Smooth muscle cell (in vitro differentiated cells): ENCODE data around the gene NRARP. TPM values are rescaled to one million over a fixed set of nuclear protein-coding genes. Genes with fewer than 3 reads are reported as not detected.
"Not testable (repeated sequence)": the region's sequence is repeated elsewhere in the genome, so short reads cannot be mapped to it uniquely, and the experiment has no call there.

ENCODE experiments used
- DNase-seq: peaks from one replicate; lab custom pipeline; 2025; ENCODE audit not compliant: unreplicated experiment; lab: John Stamatoyannopoulos, UW
- H2AFZ ChIP-seq: fragments of 200-600 bp; sonication (generic); 2 replicates; pipeline ENCODE4 v1.6.0; 2016; ENCODE audit warnings: antibody characterized with exemption, low read depth, mild to moderate bottlenecking
- H3F3A ChIP-seq: fragments of 200-600 bp; sonication (generic); 2 replicates; pipeline ENCODE4 v1.6.0; 2017; ENCODE audit warnings: antibody characterized with exemption, low read depth
- H3K27ac ChIP-seq: fragments of 200-600 bp; sonication (generic); 2 replicates; pipeline ENCODE4 v1.5.1; 2016; ENCODE audit warnings: low read depth, mild to moderate bottlenecking
- H3K27me3 ChIP-seq: fragments of 200-600 bp; sonication (generic); 2 replicates; pipeline ENCODE4 v1.6.1; 2016; ENCODE audit warnings: low read depth, mild to moderate bottlenecking
- H3K36me3 ChIP-seq: fragments of 200-600 bp; sonication (generic); 2 replicates; pipeline ENCODE4 v1.5.1; 2016; ENCODE audit warnings: low read depth
- H3K4me1 ChIP-seq: fragments of 200-600 bp; sonication (generic); 2 replicates; pipeline ENCODE4 v1.5.1; 2016; ENCODE audit warnings: low read depth
- H3K4me2 ChIP-seq: fragments of 200-600 bp; sonication (generic); 2 replicates; pipeline ENCODE4 v1.6.0; 2016; ENCODE audit warnings: mild to moderate bottlenecking
- H3K4me3 ChIP-seq: fragments of 200-600 bp; sonication (generic); 2 replicates; pipeline ENCODE4 v1.5.1; 2016; ENCODE audit warnings: mild to moderate bottlenecking
- H3K79me2 ChIP-seq: fragments of 200-600 bp; sonication (generic); 2 replicates; pipeline ENCODE4 v1.6.0; 2016; ENCODE audit warnings: low read depth, mild to moderate bottlenecking
- H3K9ac ChIP-seq: fragments of 200-600 bp; sonication (generic); 2 replicates; pipeline ENCODE4 v1.6.0; 2016; ENCODE audit warnings: low read depth
- H3K9me3 ChIP-seq: fragments of 200-600 bp; sonication (generic); replicated peaks from 2 replicates; pipeline ENCODE4 v1.5.1; 2016; ENCODE audit warnings: low read depth
- H4K20me1 ChIP-seq: fragments of 200-600 bp; sonication (generic); 2 replicates; pipeline ENCODE4 v1.6.0; 2016; ENCODE audit warnings: low read depth
- CTCF ChIP-seq: fragments of 200-600 bp; sonication (generic); IDR thresholded peaks from 2 replicates; pipeline ENCODE4 v1.5.1; 2017; ENCODE audit warnings: borderline replicate concordance, mild to moderate bottlenecking, antibody characterized with exemption; ENCODE audit not compliant: insufficient read depth, poor library complexity, severe bottlenecking
- WGBS: methylation state at CpG from one replicate; pipeline ENCODE4 v1.1.7; 2016; ENCODE audit warnings: low lambda C conversion rate; 5-methylcytosine and 5-hydroxymethylcytosine counted together
- polyA plus RNA-seq: library from polyadenylated mRNA; unstranded; fragments of >200 nt; fragmentation: Nextera tagmentation; extraction: Ambion mirVana; gene quantifications from 2 replicates; pipeline ENCODE4 v1.2.1, GENCODE V29; 2016
- total RNA-seq: library from RNA; depleted of rRNA; stranded (reverse); fragments of >200 nt; gene quantifications from 2 replicates; pipeline ENCODE4 v1.2.3, GENCODE V29; 2014

The NRARP gene
- total and polyA plus RNA-seq, 2 experiments from 2014 or later = 3.0 to 3.7 TPM

- H3K4me3 ChIP-seq, H2AFZ ChIP-seq, H3K27ac ChIP-seq, H3K36me3 ChIP-seq, H3K9me3 ChIP-seq, DNase-seq, H3K9ac ChIP-seq, H3K4me1 ChIP-seq, H3K79me2 ChIP-seq, H4K20me1 ChIP-seq, H3F3A ChIP-seq, H3K27me3 ChIP-seq, H3K4me2 ChIP-seq: not testable (repeated sequence)
- peak; percentile 34 for TF ChIP-seq CTCF
- WGBS = 41% methylated on average over 15 of the region's 15 CpGs
Measured at GRCh38 chr9:137262173-137262908, 39.7 kb downstream of the NRARP start.

DNA sequence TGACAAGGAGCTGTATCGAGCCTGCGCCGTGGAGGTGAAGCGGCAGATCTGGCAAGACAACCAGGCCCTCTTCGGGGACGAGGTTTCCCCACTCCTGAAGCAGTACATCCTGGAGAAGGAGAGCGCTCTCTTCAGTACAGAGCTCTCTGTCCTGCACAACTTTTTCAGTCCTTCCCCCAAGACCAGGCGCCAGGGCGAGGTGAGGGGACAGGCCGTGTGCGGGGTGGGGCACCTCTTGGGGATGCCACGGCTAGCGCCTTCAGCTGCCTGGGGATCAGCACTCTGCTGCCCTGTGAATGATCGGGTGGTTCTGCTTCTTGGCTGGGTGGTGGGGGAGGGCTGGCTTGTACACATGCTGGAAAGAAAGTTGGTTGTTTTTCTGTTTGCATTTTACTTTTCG, 45.2 kb downstream of the NRARP start:
- no peak overlapping the region for H3K4me3 ChIP-seq
- DNase-seq = no peak
- H3K36me3 ChIP-seq = no peaks in the 10 kb centered on the region
- WGBS = 96% methylated on average over 15 of the region's 15 CpGs
- H3K4me2 ChIP-seq = peak overlapping the region; percentile 91
- no peak overlapping the region for H2AFZ ChIP-seq
- no peak overlapping the region for H3K27ac ChIP-seq
- no peaks in the 10 kb centered on the region for H3K9me3 ChIP-seq
- no peak for TF ChIP-seq CTCF
- H3K9ac ChIP-seq = no peak overlapping the region
- H4K20me1 ChIP-seq = peaks cover 14% of the 10 kb centered on the region
- no peaks in the 10 kb centered on the region for H3K27me3 ChIP-seq
- H3F3A ChIP-seq = no peaks in the 10 kb centered on the region
- peaks cover 20% of the 10 kb centered on the region for H3K79me2 ChIP-seq
- peaks cover 18% of the 10 kb centered on the region for H3K4me1 ChIP-seq

GRCh38 chr9:137256362-137256761, 45.7 kb downstream of the NRARP start:
- Histone ChIP-seq H3K4me3 (peak overlapping the region; percentile 97), H3K27ac (no peak overlapping the region), H3F3A (no peaks in the 10 kb centered on the region), H3K4me1 (peaks cover 18% of the 10 kb centered on the region), H4K20me1 (peaks cover 14% of the 10 kb centered on the region), H3K9me3 (no peaks in the 10 kb centered on the region), H3K9ac (no peak overlapping the region), H2AFZ (no peak overlapping the region), H3K27me3 (no peaks in the 10 kb centered on the region), H3K79me2 (peaks cover 20% of the 10 kb centered on the region), H3K4me2 (peak overlapping the region; percentile 91), H3K36me3 (no peaks in the 10 kb centered on the region)
- WGBS = 92% methylated on average over 15 of the region's 15 CpGs
- TF ChIP-seq CTCF = no peak
- DNase-seq = no peak
